Tongue (tissue), 3 donors: ENCODE data around the gene MAGEA9. TPM values are rescaled to one million over a fixed set of nuclear protein-coding genes. Genes with fewer than 3 reads are reported as not detected.
"Not testable (repeated sequence)": the region's sequence is repeated elsewhere in the genome, so short reads cannot be mapped to it uniquely, and the experiment has no call there.

Source experiments
- DNase-seq: peaks from one replicate; pipeline ENCODE4 v3.0.0-alpha.2; 2015
- small RNA-seq: library from RNA; depleted of rRNA; stranded (forward); fragments of <200 nt; gene quantifications from one replicate; pipeline ENCODE3, GENCODE V24; 2014; ENCODE audit warnings: low replicate concordance
- total RNA-seq: library from RNA; depleted of rRNA; stranded (reverse); fragments of >200 nt; gene quantifications from one replicate; pipeline ENCODE4 v1.2.3, GENCODE V29; 2014

Gene MAGEA9
- total RNA-seq, 1 donor from 2014 or later: not detected

DNA sequence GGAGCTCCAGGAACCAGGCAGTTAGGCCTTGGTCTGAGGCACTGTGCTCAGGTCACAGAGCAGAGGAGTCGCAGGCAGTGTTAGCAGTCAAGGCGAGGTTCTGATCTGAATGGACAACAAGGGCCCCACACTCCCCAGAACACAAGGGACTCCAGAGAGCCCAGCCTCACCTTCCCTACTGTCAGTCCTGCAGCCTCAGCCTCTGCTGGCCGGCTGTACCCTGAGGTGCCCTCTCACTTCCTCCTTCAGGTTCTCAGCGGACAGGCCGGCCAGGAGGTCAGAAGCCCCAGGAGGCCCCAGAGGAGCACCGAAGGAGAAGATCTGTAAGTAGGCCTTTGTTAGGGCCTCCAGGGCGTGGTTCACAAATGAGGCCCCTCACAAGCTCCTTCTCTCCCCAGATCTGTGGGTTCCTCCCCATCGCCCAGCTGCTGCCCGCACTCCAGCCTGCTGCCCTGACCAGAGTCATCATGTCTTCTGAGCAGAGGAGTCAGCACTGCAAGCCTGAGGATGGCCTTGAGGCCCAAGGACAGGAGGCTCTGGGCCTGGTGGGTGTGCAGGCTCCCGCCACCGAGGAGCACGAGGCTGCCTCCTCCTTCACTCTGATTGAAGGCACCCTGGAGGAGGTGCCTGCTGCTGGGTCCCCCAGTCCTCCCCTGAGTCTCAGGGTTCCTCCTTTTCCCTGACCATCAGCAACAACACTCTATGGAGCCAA, 26.2 kb downstream of the MAGEA9 start:
- DNase-seq: no peak

DNA sequence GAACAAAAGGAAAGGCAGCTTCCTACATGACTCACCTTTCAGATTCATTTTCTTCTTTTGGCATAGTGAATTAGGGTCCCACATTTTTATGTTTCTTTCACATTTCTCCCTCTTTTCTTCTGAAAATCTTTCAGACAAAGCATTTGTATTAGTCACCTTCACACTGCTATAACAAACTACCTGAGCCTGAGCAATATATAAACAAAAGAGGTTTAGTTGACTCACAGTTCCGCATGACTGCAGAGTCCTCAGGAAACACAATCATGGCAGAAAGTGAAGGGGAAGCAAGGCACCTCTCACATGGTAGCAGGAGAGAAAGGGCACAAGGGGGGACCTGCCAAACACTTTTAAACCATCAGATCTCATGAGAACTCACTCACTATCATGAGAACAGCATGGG, 36.9 kb downstream of the MAGEA9 start:
- DNase-seq: no peak

DNA sequence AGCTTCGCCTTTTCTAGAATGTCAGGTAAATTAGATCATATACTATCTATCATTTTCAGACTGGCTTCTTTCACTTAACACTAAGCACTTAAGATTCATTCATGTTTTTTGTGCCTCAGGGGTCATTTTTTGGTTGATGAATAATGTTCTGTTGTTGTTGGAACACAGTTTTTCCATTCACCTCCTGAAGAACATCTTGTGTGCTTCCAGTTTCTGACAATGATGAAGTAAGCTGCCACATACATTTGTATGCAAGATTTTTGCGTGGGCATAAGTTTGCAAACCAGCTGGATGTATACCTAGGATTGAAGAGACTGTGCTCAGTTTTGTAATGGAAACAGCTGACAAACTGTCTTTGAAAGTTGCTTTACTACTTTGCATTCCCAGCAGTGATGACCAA, 37.6 kb downstream of the MAGEA9 start:
- DNase-seq: no peak

DNA sequence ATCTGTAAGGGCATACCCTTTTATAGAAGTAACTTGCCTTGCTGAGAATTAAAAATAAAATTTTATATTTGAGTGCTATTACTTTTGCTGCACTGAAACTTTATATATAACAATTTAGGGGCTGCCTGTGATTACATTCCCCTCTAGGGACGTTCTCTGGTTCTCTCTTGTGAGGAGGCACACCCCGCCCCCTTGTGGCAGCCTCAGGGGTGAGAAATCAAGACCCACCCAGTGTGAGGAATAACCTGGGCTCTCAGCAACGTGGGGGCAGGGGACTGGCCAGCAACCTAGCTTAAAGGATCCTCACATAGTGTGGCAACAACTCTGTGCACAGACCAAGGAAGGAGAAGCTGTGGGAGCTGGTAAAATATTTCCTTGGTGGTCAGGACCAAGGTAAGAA, 43.7 kb downstream of the MAGEA9 start:
- DNase-seq: peak; percentile 1

DNA sequence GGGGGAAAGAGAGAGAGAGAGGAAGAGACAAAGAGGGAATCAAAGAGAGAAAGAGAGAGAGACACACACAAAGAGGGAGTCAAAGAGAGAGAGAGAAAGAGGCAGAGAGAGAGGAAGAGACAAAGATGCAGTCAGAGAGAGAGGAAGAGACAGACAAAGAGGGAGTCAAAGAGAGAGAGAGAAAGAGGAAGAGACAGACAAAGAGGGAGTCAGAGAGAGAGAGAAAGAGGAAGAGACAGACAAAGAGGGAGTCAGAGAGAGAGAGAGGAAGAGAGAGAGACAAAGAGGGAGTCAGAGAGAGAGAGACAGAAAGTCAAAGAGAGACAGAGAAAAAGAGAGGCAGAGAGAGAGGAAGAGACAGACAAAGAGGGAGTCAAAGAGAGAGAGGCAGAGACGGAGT, 45.5 kb downstream of the MAGEA9 start:
- DNase-seq: no peak

DNA sequence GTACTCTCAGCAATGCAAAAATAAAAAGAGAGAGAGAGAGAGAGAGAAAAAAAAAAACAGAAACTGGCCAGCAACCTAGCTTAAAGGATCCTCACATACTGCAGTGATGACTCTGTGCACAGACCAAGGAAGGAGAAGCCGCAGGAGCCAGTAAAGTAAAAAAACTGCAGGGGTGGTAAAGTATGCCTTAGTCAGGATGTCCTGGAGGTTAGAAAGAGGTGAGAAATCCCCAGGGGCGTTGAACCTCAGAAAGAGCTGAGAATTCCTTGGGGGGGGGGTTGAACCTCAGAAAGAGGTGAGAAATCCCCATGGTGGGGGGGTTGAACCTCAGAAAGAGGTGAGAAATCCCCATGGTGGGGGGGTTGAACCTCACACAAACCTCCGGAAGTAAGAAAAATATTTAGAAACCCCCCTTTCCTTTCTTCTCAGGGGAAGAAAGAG, 48.0 kb downstream of the MAGEA9 start:
- peak; percentile 1 for DNase-seq

DNA sequence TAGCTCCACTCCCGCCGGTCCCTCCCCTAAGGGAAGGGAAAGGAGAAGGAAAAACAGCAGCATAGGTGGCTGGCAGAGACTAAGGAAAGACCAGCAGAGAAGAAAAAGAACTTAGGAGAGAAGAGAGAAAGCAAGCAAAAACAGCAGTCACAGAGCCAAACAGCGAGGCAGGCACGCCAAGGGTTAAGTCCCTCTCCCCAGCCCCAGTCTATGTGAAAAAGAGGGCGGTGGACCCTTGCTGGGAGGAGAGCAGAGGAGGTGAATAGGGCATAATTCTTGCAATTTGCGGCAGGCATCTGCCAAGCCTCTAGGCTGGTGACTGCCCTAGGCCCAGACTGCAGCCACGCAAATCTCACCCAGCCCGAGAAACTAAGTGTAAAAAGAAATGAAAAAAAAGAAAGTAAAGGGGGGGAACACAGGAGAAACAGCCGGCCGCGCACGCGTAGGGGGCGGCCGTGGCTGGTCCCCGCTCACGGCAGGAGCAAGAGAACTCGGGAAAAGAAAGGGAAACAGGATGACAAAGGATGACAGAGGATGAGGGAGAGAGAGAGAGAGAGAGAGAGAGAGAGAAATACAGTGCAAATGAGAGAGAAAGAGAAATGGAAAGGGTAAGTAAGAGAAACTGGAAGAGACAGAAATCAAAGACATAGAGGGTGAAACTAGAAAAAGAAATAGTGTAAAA, 48.6 kb downstream of the MAGEA9 start:
- peak; percentile 26 for DNase-seq

DNA sequence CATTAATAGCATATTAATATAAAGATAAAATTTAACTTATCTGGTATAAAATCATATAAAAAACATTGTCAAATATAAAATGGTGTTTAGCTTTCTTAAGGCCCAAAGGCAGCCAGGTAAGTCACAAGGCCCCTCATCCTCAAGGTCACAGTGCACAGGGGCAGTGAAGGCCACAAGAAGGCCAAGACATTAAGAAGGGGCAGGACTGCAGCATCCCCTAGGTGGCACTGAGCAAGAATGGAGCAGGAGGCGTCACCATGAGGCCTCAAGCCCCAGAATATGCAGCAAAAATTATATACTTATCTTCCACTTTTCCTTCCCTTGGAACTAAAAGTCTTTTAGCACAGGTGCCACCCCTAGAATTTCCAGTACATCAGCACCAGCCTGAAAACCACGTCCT, 49.7 kb downstream of the MAGEA9 start:
- no peak for DNase-seq

DNA sequence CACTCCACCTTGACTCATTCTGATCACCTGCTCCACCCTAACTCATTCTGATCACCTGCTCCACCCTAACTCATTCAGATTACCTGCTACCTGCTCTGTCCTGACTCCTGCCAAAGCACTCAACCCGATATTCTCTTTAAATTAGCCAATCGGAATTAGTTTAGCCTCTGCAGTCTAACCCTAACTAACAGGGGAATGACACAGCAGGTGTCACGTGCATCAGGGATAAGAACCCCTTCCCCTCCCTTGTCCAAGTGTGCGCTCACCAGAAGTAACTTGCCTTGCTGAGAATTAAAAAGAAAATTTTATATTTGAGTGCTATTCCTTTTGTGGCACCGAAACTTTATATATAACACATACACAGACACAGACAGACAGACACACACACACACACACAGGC, 55.0 kb downstream of the MAGEA9 start:
- DNase-seq: not testable (repeated sequence)

DNA sequence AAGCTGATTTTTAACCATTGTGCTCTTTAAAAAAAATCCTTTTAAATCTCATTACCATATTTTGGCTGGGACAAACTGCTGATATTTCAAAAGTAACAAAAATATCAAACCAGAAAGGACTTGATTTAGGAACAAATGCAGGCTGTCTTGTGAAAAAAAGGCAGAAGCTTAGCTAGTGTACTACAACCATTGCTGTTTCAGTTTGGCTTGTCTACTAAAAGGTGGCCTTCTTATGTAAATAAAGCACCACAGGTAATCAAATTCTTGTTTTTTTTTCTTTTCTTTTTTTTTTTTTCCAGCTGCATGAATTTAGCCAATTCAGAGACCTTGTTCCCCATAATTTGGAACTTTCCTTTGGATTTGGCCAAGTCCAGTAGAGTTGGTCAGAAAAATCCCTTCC, 55.4 kb downstream of the MAGEA9 start:
- no peak for DNase-seq

Small RNA genes lying within 50 kb of the gene (small RNA-seq; reads per million reads assigned to genes)
- gene AC244098.1 (not detected), gene AC244098.2 (not detected), gene AC244098.3 (not detected)

Other genes with a start within 250 kb of the MAGEA9 start
- gene EOLA1, start 240.9 kb upstream of the MAGEA9 start, total RNA-seq: 19.0 TPM
- gene HSFX3, start 232.0 kb upstream of the MAGEA9 start, total RNA-seq: not detected
- gene MAGEA9B, start 194.5 kb upstream of the MAGEA9 start, total RNA-seq: not detected
- gene HSFX2, start 186.6 kb upstream of the MAGEA9 start, total RNA-seq: not detected
- gene TMEM185A, start 150.1 kb upstream of the MAGEA9 start, total RNA-seq: 30.5 TPM
- gene MAGEA11, start 69.9 kb upstream of the MAGEA9 start, total RNA-seq: 0.82 TPM
- gene HSFX1, start 7.9 kb upstream of the MAGEA9 start, total RNA-seq: 2.9 TPM
- not detected for gene MAGEA8, start 99.3 kb downstream of the MAGEA9 start, total RNA-seq
- not detected for gene HSFX4, start 147.6 kb downstream of the MAGEA9 start, total RNA-seq
- 16.0 TPM for gene EOLA2, start 156.6 kb downstream of the MAGEA9 start, total RNA-seq